Smooth muscle cell (in vitro differentiated cells): Measurements from ENCODE around the gene ZNF276. TPM values are rescaled to one million over a fixed set of nuclear protein-coding genes. Genes with fewer than 3 reads are reported as not detected.

Experiments
- DNase-seq: peaks from one replicate; lab custom pipeline; 2025; ENCODE audit not compliant: unreplicated experiment; lab: John Stamatoyannopoulos, UW
- H2AFZ ChIP-seq: fragments of 200-600 bp; sonication (generic); 2 replicates; pipeline ENCODE4 v1.6.0; 2016; ENCODE audit warnings: antibody characterized with exemption, low read depth, mild to moderate bottlenecking
- H3F3A ChIP-seq: fragments of 200-600 bp; sonication (generic); 2 replicates; pipeline ENCODE4 v1.6.0; 2017; ENCODE audit warnings: antibody characterized with exemption, low read depth
- H3K27ac ChIP-seq: fragments of 200-600 bp; sonication (generic); 2 replicates; pipeline ENCODE4 v1.5.1; 2016; ENCODE audit warnings: low read depth, mild to moderate bottlenecking
- H3K27me3 ChIP-seq: fragments of 200-600 bp; sonication (generic); 2 replicates; pipeline ENCODE4 v1.6.1; 2016; ENCODE audit warnings: low read depth, mild to moderate bottlenecking
- H3K36me3 ChIP-seq: fragments of 200-600 bp; sonication (generic); 2 replicates; pipeline ENCODE4 v1.5.1; 2016; ENCODE audit warnings: low read depth
- H3K4me1 ChIP-seq: fragments of 200-600 bp; sonication (generic); 2 replicates; pipeline ENCODE4 v1.5.1; 2016; ENCODE audit warnings: low read depth
- H3K4me2 ChIP-seq: fragments of 200-600 bp; sonication (generic); 2 replicates; pipeline ENCODE4 v1.6.0; 2016; ENCODE audit warnings: mild to moderate bottlenecking
- H3K4me3 ChIP-seq: fragments of 200-600 bp; sonication (generic); 2 replicates; pipeline ENCODE4 v1.5.1; 2016; ENCODE audit warnings: mild to moderate bottlenecking
- H3K79me2 ChIP-seq: fragments of 200-600 bp; sonication (generic); 2 replicates; pipeline ENCODE4 v1.6.0; 2016; ENCODE audit warnings: low read depth, mild to moderate bottlenecking
- H3K9ac ChIP-seq: fragments of 200-600 bp; sonication (generic); 2 replicates; pipeline ENCODE4 v1.6.0; 2016; ENCODE audit warnings: low read depth
- H3K9me3 ChIP-seq: fragments of 200-600 bp; sonication (generic); replicated peaks from 2 replicates; pipeline ENCODE4 v1.5.1; 2016; ENCODE audit warnings: low read depth
- H4K20me1 ChIP-seq: fragments of 200-600 bp; sonication (generic); 2 replicates; pipeline ENCODE4 v1.6.0; 2016; ENCODE audit warnings: low read depth
- WGBS: methylation state at CpG from one replicate; pipeline ENCODE4 v1.1.7; 2016; ENCODE audit warnings: low lambda C conversion rate; 5-methylcytosine and 5-hydroxymethylcytosine counted together
- polyA plus RNA-seq: library from polyadenylated mRNA; unstranded; fragments of >200 nt; fragmentation: Nextera tagmentation; extraction: Ambion mirVana; gene quantifications from 2 replicates; pipeline ENCODE4 v1.2.1, GENCODE V29; 2016
- total RNA-seq: library from RNA; depleted of rRNA; stranded (reverse); fragments of >200 nt; gene quantifications from 2 replicates; pipeline ENCODE4 v1.2.3, GENCODE V29; 2014
- TF ChIP-seq, protein P1 (sequence below): fragments of 200-600 bp; sonication (generic); IDR thresholded peaks from 2 replicates; pipeline ENCODE4 v1.5.1; 2017; ENCODE audit warnings: borderline replicate concordance, mild to moderate bottlenecking, antibody characterized with exemption; ENCODE audit not compliant: insufficient read depth, poor library complexity, severe bottlenecking

The ZNF276 gene
- total and polyA plus RNA-seq, 2 experiments from 2014 or later: 8.0 to 11.0 TPM

DNA sequence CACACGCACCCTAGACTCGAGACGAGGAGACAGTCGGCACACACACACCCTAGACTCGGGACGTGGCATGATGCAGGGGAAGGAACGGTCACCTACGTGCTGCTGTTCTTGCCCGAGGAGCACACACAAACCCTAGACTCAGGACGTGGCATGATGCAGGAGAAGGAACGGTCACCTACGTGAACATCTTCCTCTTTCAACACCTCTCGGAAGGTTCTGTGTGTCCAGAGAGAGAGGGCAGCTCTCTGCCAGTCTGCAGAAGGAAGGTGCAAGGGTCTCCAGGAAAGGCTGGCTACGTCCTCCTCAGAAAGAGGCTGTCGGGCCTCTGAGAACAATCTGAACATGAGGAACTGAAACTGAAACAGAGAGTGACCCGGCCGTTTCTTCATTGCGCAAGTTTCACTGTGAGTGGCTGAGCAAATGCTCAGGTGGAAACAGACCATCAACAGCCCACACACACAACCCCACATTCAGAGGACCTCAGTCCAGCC lies 43.4 kb downstream of the ZNF276 start:
- Histone ChIP-seq H4K20me1 (no peaks in the 10 kb centered on the region), H3K9me3 (no peaks in the 10 kb centered on the region), H3K27ac (no peak overlapping the region), H3K4me3 (no peak overlapping the region), H3K27me3 (no peaks in the 10 kb centered on the region), H2AFZ (no peak overlapping the region), H3K36me3 (no peaks in the 10 kb centered on the region), H3K9ac (no peak overlapping the region), H3K4me2 (no peak overlapping the region), H3K4me1 (no peaks in the 10 kb centered on the region), H3K79me2 (no peaks in the 10 kb centered on the region), H3F3A (no peaks in the 10 kb centered on the region)
- DNase-seq: no peak
- 92% methylated on average over 18 of the region's 18 CpGs for WGBS
- TF ChIP-seq, protein P1, sequence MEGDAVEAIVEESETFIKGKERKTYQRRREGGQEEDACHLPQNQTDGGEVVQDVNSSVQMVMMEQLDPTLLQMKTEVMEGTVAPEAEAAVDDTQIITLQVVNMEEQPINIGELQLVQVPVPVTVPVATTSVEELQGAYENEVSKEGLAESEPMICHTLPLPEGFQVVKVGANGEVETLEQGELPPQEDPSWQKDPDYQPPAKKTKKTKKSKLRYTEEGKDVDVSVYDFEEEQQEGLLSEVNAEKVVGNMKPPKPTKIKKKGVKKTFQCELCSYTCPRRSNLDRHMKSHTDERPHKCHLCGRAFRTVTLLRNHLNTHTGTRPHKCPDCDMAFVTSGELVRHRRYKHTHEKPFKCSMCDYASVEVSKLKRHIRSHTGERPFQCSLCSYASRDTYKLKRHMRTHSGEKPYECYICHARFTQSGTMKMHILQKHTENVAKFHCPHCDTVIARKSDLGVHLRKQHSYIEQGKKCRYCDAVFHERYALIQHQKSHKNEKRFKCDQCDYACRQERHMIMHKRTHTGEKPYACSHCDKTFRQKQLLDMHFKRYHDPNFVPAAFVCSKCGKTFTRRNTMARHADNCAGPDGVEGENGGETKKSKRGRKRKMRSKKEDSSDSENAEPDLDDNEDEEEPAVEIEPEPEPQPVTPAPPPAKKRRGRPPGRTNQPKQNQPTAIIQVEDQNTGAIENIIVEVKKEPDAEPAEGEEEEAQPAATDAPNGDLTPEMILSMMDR: no peak

DNA sequence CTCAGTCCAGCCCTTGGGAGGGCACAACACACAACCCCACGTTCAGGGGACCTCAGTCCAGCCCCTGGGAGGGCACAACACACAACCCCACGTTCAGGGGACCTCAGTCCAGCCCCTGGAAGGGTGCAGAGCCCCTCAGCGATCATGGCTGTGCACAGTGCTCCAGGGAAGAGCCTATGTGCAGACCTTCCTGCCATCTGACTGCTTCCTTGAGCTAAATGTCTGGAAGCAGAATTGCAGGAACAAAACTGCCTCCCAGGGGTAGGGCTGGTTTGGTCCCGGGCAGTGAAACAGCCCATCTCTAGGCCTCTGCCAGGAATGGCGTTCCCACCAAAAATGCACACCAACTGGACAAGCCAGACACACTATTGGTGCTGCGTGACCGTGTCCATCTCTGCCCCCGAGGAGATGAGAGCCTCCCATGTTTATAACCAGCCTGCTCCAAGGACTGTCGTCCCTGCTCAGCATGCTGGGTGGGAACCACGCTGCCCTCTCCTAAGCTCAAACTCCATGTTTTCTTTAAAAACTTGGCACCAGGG lies 44.0 kb downstream of the ZNF276 start:
- DNase-seq: no peak
- Histone ChIP-seq H3K9me3 (no peaks in the 10 kb centered on the region), H3K36me3 (no peaks in the 10 kb centered on the region), H3K4me2 (no peak overlapping the region), H3K27ac (no peak overlapping the region), H3K79me2 (no peaks in the 10 kb centered on the region), H3K4me3 (no peak overlapping the region), H2AFZ (no peak overlapping the region), H3K27me3 (no peaks in the 10 kb centered on the region), H4K20me1 (no peaks in the 10 kb centered on the region), H3K4me1 (no peaks in the 10 kb centered on the region), H3F3A (no peaks in the 10 kb centered on the region), H3K9ac (no peak overlapping the region)
- TF ChIP-seq, protein P1: no peak
- 95% methylated on average over 10 of the region's 10 CpGs for WGBS

DNA sequence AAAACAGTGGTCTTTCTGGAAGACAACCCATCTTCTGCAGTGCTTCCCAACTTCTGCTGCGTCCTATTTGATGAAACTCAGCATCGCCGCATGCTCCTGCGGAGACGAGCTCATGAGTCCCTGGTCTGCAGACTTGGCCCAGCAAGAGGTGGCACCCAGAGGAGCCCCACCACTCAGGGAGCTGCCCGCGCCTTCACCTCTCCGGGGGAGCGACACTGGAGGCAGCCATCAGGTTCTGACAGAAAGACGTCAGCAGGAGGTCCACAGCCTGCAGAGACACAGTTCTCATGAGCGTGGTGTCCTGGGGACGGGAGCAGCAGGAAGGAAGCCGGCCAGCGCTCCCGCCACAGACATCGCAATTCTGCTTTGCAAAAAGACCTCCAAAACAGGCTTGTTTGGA lies 49.0 kb downstream of the ZNF276 start:
- no peaks in the 10 kb centered on the region for H4K20me1 ChIP-seq
- no peaks in the 10 kb centered on the region for H3K9me3 ChIP-seq
- no peaks in the 10 kb centered on the region for H3F3A ChIP-seq

More for the DNA sequence above, 49.0 kb downstream of the ZNF276 start:
- Histone ChIP-seq H3K4me1 (no peaks in the 10 kb centered on the region), H3K36me3 (no peaks in the 10 kb centered on the region), H3K79me2 (no peaks in the 10 kb centered on the region), H3K27ac (no peak overlapping the region), H3K9ac (no peak overlapping the region), H3K27me3 (no peaks in the 10 kb centered on the region), H2AFZ (no peak overlapping the region), H3K4me3 (no peak overlapping the region), H3K4me2 (no peak overlapping the region)
- no peak for DNase-seq
- 98% methylated on average over 16 of the region's 16 CpGs for whole genome bisulfite sequencing
- TF ChIP-seq, protein P1: no peak
